ENCODE results near the gene LIMS4.
"Not testable (repeated sequence)": the region's sequence is repeated elsewhere in the genome, so short reads cannot be mapped to it uniquely, and the experiment has no call there.

The LIMS4 gene

GRCh38 chr2:110449127-110449947, 23.3 kb downstream of the LIMS4 start:
- DNase-seq, result not testable (repeated sequence)

- DNase-seq, result not testable (repeated sequence)
Measured at GRCh38 chr2:110446644-110447043, 26.0 kb downstream of the LIMS4 start.

GRCh38 chr2:110443305-110444005, 29.2 kb downstream of the LIMS4 start:
- DNase-seq, result not testable (repeated sequence)

- DNase-seq, result not testable (repeated sequence)
Measured at GRCh38 chr2:110441905-110442304, 30.7 kb downstream of the LIMS4 start.

- DNase-seq, result not testable (repeated sequence)
Measured at GRCh38 chr2:110434565-110434964, 38.1 kb downstream of the LIMS4 start.

- not testable (repeated sequence) for DNase-seq
Measured at GRCh38 chr2:110425725-110426124, 46.9 kb downstream of the LIMS4 start.

- DNase-seq, result not testable (repeated sequence)
Measured at GRCh38 chr2:110424421-110424820, 48.2 kb downstream of the LIMS4 start.

GRCh38 chr2:110423574-110423962, 49.0 kb downstream of the LIMS4 start:
- not testable (repeated sequence) for DNase-seq

- DNase-seq, result not testable (repeated sequence)
Measured at GRCh38 chr2:110422852-110423573, 49.6 kb downstream of the LIMS4 start.

GRCh38 chr2:110420641-110421354, 51.8 kb downstream of the LIMS4 start:
- DNase-seq, result not testable (repeated sequence)

GRCh38 chr2:110407142-110407541, 65.5 kb downstream of the LIMS4 start:
- DNase-seq, result not testable (repeated sequence)

GRCh38 chr2:110404988-110405387, 67.6 kb downstream of the LIMS4 start:
- DNase-seq, result not testable (repeated sequence)

GRCh38 chr2:110404246-110404645, 68.4 kb downstream of the LIMS4 start:
- DNase-seq, result not testable (repeated sequence)

- not testable (repeated sequence) for DNase-seq
Measured at GRCh38 chr2:110401001-110401618, 71.5 kb downstream of the LIMS4 start.

GRCh38 chr2:110399378-110399777, 73.2 kb downstream of the LIMS4 start:
- not testable (repeated sequence) for DNase-seq

GRCh38 chr2:110395990-110396389, 76.6 kb downstream of the LIMS4 start:
- not testable (repeated sequence) for DNase-seq
